ENCODE measurements around the gene PPIP5K1. TPM values are rescaled to one million over a fixed set of nuclear protein-coding genes. Genes with fewer than 3 reads are reported as not detected.

The PPIP5K1 gene
- total and polyA plus RNA-seq, 9 donors: 5.9 to 9.9 (median 6.7) TPM

GRCh38 chr15:43510200-43511011, 79.6 kb downstream of the PPIP5K1 start:
- Histone ChIP-seq H3K27me3 (ENCODE audit: control insufficient read depth, insufficient read depth, low read length) (peaks cover 4% of the 10 kb centered on the region), H3K4me1 (ENCODE audit: control insufficient read depth, insufficient read depth, low read length) (peaks cover 71% of the 10 kb centered on the region), H3K9me3 (replicated peaks; ENCODE audit: control insufficient read depth, low read depth, low read length) (no peaks in the 10 kb centered on the region), H3K4me3 (ENCODE audit: low read length) (peak overlapping the region; percentile 59), H3K36me3 (ENCODE audit: control insufficient read depth, insufficient read depth, low read length) (peaks cover 2% of the 10 kb centered on the region), H3K27ac (ENCODE audit: low read length) (peak overlapping the region; percentile 96)
- WGBS (ENCODE audit: insufficient coverage): 0% methylated on average over 23 of the region's 41 CpGs
- peak; percentile 99 for DNase-seq

DNA sequence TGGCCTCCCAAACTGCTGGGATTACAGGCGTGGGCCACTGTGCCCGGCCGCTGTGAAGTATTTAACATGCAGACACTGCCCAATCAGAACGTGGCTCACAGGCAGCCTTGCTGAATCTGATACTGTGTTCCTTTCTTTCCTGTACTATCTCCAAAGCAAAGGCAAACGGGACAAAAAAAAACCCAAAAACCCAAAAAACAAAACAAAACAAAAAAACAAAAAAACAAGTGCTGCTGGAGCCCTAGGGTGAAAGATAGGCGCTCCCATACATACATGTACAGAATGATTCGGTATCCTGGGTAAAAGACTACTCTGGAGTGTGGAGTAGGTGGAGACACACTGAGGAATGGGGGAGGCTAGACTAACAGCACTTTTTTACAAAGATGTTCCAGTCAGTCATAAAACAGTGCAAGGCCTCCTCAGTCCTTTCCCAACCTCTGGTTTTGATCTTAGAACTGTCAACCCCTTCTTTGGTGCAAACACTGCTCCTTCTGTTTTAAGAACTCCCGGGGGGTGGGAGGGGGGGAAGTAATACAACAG, 80.3 kb downstream of the PPIP5K1 start:
- DNase-seq: peak; percentile 54
- Histone ChIP-seq H3K4me1 (ENCODE audit: control insufficient read depth, insufficient read depth, low read length) (peaks cover 64% of the 10 kb centered on the region), H3K27ac (ENCODE audit: low read length) (peak overlapping the region; percentile 96)

DNA sequence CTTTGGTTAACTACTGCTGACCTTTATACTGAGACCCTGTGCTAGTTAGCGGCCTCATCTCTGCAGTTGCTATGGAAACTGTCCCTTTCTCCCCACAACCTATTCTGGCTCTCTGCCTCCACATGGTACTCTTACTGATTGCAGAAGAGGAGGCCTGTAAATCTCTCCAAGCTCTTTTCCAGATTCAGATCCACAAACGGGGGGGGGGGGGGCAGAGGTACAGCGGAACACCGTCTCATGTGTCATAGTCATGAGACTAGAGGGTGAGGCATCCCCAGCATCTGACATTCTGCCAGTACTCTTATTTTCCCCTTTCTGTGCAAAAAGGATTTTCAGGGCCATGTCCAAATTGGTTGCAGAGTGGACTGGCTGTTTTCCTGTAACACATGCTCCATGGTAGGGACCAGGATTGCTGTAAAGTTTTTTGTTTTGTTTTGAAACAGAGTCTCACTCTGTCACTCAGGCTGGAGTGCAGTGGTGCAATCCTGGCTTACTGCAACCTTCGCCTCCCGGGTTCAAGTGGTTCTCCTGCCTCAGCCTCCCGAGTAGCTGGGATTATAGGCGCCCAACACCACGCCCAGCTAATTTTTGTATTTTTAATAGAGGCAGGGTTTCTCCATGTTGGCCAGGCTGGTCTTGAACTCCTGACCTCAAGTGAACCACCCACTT, 80.9 kb downstream of the PPIP5K1 start:
- 60% methylated on average over 3 of the region's 9 CpGs for WGBS (ENCODE audit: insufficient coverage)
- Histone ChIP-seq H3K36me3 (ENCODE audit: control insufficient read depth, insufficient read depth, low read length) (peaks cover 2% of the 10 kb centered on the region), H3K27ac (ENCODE audit: low read length) (peak overlapping the region; percentile 96), H3K27me3 (ENCODE audit: control insufficient read depth, insufficient read depth, low read length) (peaks cover 4% of the 10 kb centered on the region), H3K4me1 (ENCODE audit: control insufficient read depth, insufficient read depth, low read length) (peaks cover 58% of the 10 kb centered on the region), H3K4me3 (ENCODE audit: low read length) (no peak overlapping the region), H3K9me3 (replicated peaks; ENCODE audit: control insufficient read depth, low read depth, low read length) (no peaks in the 10 kb centered on the region)
- peak; percentile 81 for DNase-seq

More for the DNA sequence above, 80.3 kb downstream of the PPIP5K1 start:
- H3K27me3 ChIP-seq (ENCODE audit: control insufficient read depth, insufficient read depth, low read length): peaks cover 4% of the 10 kb centered on the region
- no peaks in the 10 kb centered on the region for H3K9me3 ChIP-seq (replicated peaks; ENCODE audit: control insufficient read depth, low read depth, low read length)
- WGBS (ENCODE audit: insufficient coverage): 11% methylated on average over 3 of the region's 8 CpGs
- peaks cover 2% of the 10 kb centered on the region for H3K36me3 ChIP-seq (ENCODE audit: control insufficient read depth, insufficient read depth, low read length)
- H3K4me3 ChIP-seq (ENCODE audit: low read length): peak overlapping the region; percentile 59

- H3K36me3 ChIP-seq (ENCODE audit: control insufficient read depth, insufficient read depth, low read length): peaks cover 2% of the 10 kb centered on the region
- H3K4me1 ChIP-seq (ENCODE audit: control insufficient read depth, insufficient read depth, low read length): peaks cover 51% of the 10 kb centered on the region
- peak overlapping the region; percentile 96 for H3K27ac ChIP-seq (ENCODE audit: low read length)
- H3K27me3 ChIP-seq (ENCODE audit: control insufficient read depth, insufficient read depth, low read length): peaks cover 4% of the 10 kb centered on the region
- no peaks in the 10 kb centered on the region for H3K9me3 ChIP-seq (replicated peaks; ENCODE audit: control insufficient read depth, low read depth, low read length)
- no CpG with 5 or more reads among the region's 1 CpG for WGBS (ENCODE audit: insufficient coverage)
- no peak overlapping the region for H3K4me3 ChIP-seq (ENCODE audit: low read length)
- DNase-seq: no peak
These were observed 81.6 kb downstream of the PPIP5K1 start for GRCh38 chr15:43508421-43508820.

DNA sequence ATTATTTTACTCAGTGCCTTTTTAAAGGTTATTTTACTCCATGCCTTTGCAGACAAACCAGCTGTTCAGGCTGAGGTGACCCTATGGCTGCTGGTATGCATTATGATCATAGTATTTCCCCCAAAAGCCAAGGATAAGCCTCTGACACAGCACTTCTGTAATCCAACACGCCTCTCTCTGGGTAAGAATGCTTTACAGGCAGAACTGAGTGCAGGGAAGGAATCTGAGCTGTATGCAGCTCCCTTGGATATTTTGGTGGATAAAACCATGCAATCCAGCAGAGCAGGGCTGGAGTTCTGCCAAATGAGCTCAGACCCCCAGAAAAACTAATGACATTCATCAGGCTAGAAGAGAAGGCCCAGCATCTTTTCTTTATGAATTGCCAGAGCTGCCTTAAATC, 84.3 kb downstream of the PPIP5K1 start:
- H3K27ac ChIP-seq (ENCODE audit: low read length): peak overlapping the region; percentile 23

GRCh38 chr15:43499635-43500034, 90.4 kb downstream of the PPIP5K1 start:
- WGBS (ENCODE audit: insufficient coverage): no CpG with 5 or more reads among the region's 1 CpG
- H3K9me3 ChIP-seq (replicated peaks; ENCODE audit: control insufficient read depth, low read depth, low read length): no peaks in the 10 kb centered on the region
- no peak overlapping the region for H3K4me3 ChIP-seq (ENCODE audit: low read length)
- no peaks in the 10 kb centered on the region for H3K4me1 ChIP-seq (ENCODE audit: control insufficient read depth, insufficient read depth, low read length)
- no peaks in the 10 kb centered on the region for H3K27me3 ChIP-seq (ENCODE audit: control insufficient read depth, insufficient read depth, low read length)
- DNase-seq: no peak
- no peaks in the 10 kb centered on the region for H3K36me3 ChIP-seq (ENCODE audit: control insufficient read depth, insufficient read depth, low read length)
- H3K27ac ChIP-seq (ENCODE audit: low read length): no peak overlapping the region

More for the DNA sequence above, 84.3 kb downstream of the PPIP5K1 start:
- WGBS (ENCODE audit: insufficient coverage): 0% methylated on average over 1 of the region's 1 CpG
- Histone ChIP-seq H3K9me3 (replicated peaks; ENCODE audit: control insufficient read depth, low read depth, low read length) (no peaks in the 10 kb centered on the region), H3K4me3 (ENCODE audit: low read length) (no peak overlapping the region), H3K4me1 (ENCODE audit: control insufficient read depth, insufficient read depth, low read length) (peaks cover 33% of the 10 kb centered on the region), H3K36me3 (ENCODE audit: control insufficient read depth, insufficient read depth, low read length) (no peaks in the 10 kb centered on the region), H3K27me3 (ENCODE audit: control insufficient read depth, insufficient read depth, low read length) (no peaks in the 10 kb centered on the region)
- DNase-seq: peak; percentile 75

DNA sequence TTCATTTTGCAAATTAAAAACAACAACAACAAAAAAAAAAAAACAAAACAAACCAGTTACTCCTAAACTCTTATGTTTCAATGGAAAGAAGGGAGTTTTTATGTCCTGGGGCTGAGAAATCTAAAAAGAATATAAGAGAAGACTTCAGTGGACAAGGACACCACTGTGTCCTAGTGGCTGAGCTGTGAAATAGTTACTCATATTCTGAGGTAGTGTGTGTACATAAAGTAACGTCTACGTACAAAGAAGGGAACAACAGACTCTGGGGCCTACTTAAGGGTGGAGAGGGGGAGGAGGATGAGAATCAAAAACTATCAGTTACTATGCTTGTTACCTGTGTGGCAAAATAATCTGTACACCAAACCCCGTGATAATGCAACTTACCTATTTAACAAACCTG, 91.0 kb downstream of the PPIP5K1 start:
- H3K4me3 ChIP-seq (ENCODE audit: low read length): no peak overlapping the region
- no peak overlapping the region for H3K27ac ChIP-seq (ENCODE audit: low read length)
- H3K9me3 ChIP-seq (replicated peaks; ENCODE audit: control insufficient read depth, low read depth, low read length): no peaks in the 10 kb centered on the region
- DNase-seq: no peak
- no peaks in the 10 kb centered on the region for H3K27me3 ChIP-seq (ENCODE audit: control insufficient read depth, insufficient read depth, low read length)
- WGBS (ENCODE audit: insufficient coverage): no CpG with 5 or more reads among the region's 3 CpGs
- peaks cover 2% of the 10 kb centered on the region for H3K4me1 ChIP-seq (ENCODE audit: control insufficient read depth, insufficient read depth, low read length)
- no peaks in the 10 kb centered on the region for H3K36me3 ChIP-seq (ENCODE audit: control insufficient read depth, insufficient read depth, low read length)

- peak; percentile 56 for DNase-seq
- H3K4me1 ChIP-seq (ENCODE audit: control insufficient read depth, insufficient read depth, low read length): peaks cover 12% of the 10 kb centered on the region
- H3K27me3 ChIP-seq (ENCODE audit: control insufficient read depth, insufficient read depth, low read length): no peaks in the 10 kb centered on the region
- H3K27ac ChIP-seq (ENCODE audit: low read length): peak overlapping the region; percentile 93
- H3K4me3 ChIP-seq (ENCODE audit: low read length): peak overlapping the region; percentile 92
- no peaks in the 10 kb centered on the region for H3K9me3 ChIP-seq (replicated peaks; ENCODE audit: control insufficient read depth, low read depth, low read length)
- 39% methylated on average over 3 of the region's 7 CpGs for WGBS (ENCODE audit: insufficient coverage)
- H3K36me3 ChIP-seq (ENCODE audit: control insufficient read depth, insufficient read depth, low read length): peaks cover 17% of the 10 kb centered on the region
These were observed 96.1 kb downstream of the PPIP5K1 start for GRCh38 chr15:43493703-43494472.

GRCh38 chr15:43492673-43493601, 97.1 kb downstream of the PPIP5K1 start, which contains the start of gene TP53BP1:
TP53BP1 (minus strand) TSS chr15:43493156; CDS start chr15:43493043, 113 bp downstream.
- DNase-seq: peak; percentile 99
- 0% methylated on average over 50 of the region's 54 CpGs for WGBS (ENCODE audit: insufficient coverage)
- H3K4me1 ChIP-seq (ENCODE audit: control insufficient read depth, insufficient read depth, low read length): peaks cover 12% of the 10 kb centered on the region

More at GRCh38 chr15:43492673-43493601, 97.1 kb downstream of the PPIP5K1 start, which contains the start of gene TP53BP1:
- Histone ChIP-seq H3K4me3 (ENCODE audit: low read length) (peak within 1 kb of the TSS; percentile 92), H3K27me3 (ENCODE audit: control insufficient read depth, insufficient read depth, low read length) (no peaks in the 10 kb centered on the region), H3K36me3 (ENCODE audit: control insufficient read depth, insufficient read depth, low read length) (peaks cover 23% of the 10 kb centered on the region), H3K27ac (ENCODE audit: low read length) (peak within 1 kb of the TSS; percentile 93), H3K9me3 (replicated peaks; ENCODE audit: control insufficient read depth, low read depth, low read length) (no peaks in the 10 kb centered on the region)

Data from muscle of leg (tissue), 11 donors.